Measurements from ENCODE around the gene CSDE1.
A peak's percentile ranks its signal among the peaks of the same experiment; 100 is the strongest.

CSDE1 gene

GRCh38 chr1:114728553-114728952, 29.2 kb downstream of the CSDE1 start:
- no peak overlapping the region for H3K27ac ChIP-seq (ENCODE audit: low read length, poor library complexity, severe bottlenecking)
- H4K8ac ChIP-seq (ENCODE audit: low read length), result no peak overlapping the region
- H3K4me1 ChIP-seq (ENCODE audit: control insufficient read depth, insufficient read depth, low read depth, low read length), result no peaks in the 10 kb centered on the region
- no CpG with 5 or more reads among the region's 2 CpGs for WGBS
- H3K27me3 ChIP-seq (ENCODE audit: control insufficient read depth in 1 of 2, insufficient read depth in 1 of 2, low read length in 2 of 2), result no peaks in the 10 kb centered on the region
- H2AK5ac ChIP-seq (ENCODE audit: low read length, severe bottlenecking), result no peak overlapping the region
- no peak for DNase-seq
- no peak overlapping the region for H2BK120ac ChIP-seq (ENCODE audit: low read depth, low read length)
- H3K9me3 ChIP-seq (ENCODE audit: control insufficient read depth, low read length), result no peaks in the 10 kb centered on the region
- no peak overlapping the region for H3K14ac ChIP-seq (ENCODE audit: low read length in 2 of 2)
- no peak overlapping the region for H2BK15ac ChIP-seq (ENCODE audit: low read depth, poor library complexity, severe bottlenecking)
- H3K4me2 ChIP-seq (ENCODE audit: low read length, poor library complexity, severe bottlenecking), result no peak overlapping the region
- H2BK5ac ChIP-seq (ENCODE audit: low read depth, low read length, poor library complexity, severe bottlenecking), result no peak overlapping the region
- no peak overlapping the region for H3K4ac ChIP-seq (ENCODE audit: low read depth in 1 of 2, low read length in 2 of 2)
- H3K23ac ChIP-seq (ENCODE audit: low read length in 2 of 2), result no peak overlapping the region
- no peak overlapping the region for H4K91ac ChIP-seq (ENCODE audit: low read length)
- H3K79me1 ChIP-seq (replicated peaks; ENCODE audit: low read length, poor library complexity, severe bottlenecking), result peaks cover 16% of the 10 kb centered on the region
- peaks cover 20 to 99% of the 10 kb centered on the region in 2 experiments for H3K36me3 ChIP-seq (ENCODE audit: control insufficient read depth in 1 of 2, insufficient read depth in 2 of 2, low read depth in 1 of 2, low read length in 2 of 2)
- no peak overlapping the region for H2BK12ac ChIP-seq (ENCODE audit: low read length in 2 of 2)
- no peak overlapping the region for H3K9ac ChIP-seq (ENCODE audit: low read length)
- no peak overlapping the region for H3K18ac ChIP-seq (ENCODE audit: low read depth in 1 of 2, low read length in 2 of 2)
- H2AFZ ChIP-seq (ENCODE audit: low read depth, low read length), result no peak overlapping the region
- H3K4me3 ChIP-seq (ENCODE audit: insufficient read depth in 1 of 2, low read depth in 1 of 2, low read length in 2 of 2), result no peak overlapping the region

- peaks cover 1% of the 10 kb centered on the region for H3K4me1 ChIP-seq (ENCODE audit: control insufficient read depth, insufficient read depth, low read depth, low read length)
- H2AFZ ChIP-seq (ENCODE audit: low read depth, low read length), result no peak overlapping the region
These were observed 32.6 kb downstream of the CSDE1 start for GRCh38 chr1:114725230-114725629.

GRCh38 chr1:114723915-114724314, 33.9 kb downstream of the CSDE1 start:
- H3K36me3 ChIP-seq (ENCODE audit: control insufficient read depth in 1 of 2, insufficient read depth in 2 of 2, low read depth in 1 of 2, low read length in 2 of 2), result peaks cover 22 to 100% of the 10 kb centered on the region in 2 experiments
- no peaks in the 10 kb centered on the region for H3K27me3 ChIP-seq (ENCODE audit: control insufficient read depth in 1 of 2, insufficient read depth in 1 of 2, low read length in 2 of 2)
- no peak overlapping the region for H3K27ac ChIP-seq (ENCODE audit: low read length, poor library complexity, severe bottlenecking)
- H3K18ac ChIP-seq (ENCODE audit: low read depth in 1 of 2, low read length in 2 of 2), result no peak overlapping the region
- H2BK5ac ChIP-seq (ENCODE audit: low read depth, low read length, poor library complexity, severe bottlenecking), result no peak overlapping the region
- WGBS, result 100% methylated on average over 1 of the region's 1 CpG
- H3K4me1 ChIP-seq (ENCODE audit: control insufficient read depth, insufficient read depth, low read depth, low read length), result peaks cover 3% of the 10 kb centered on the region
- H2AK5ac ChIP-seq (ENCODE audit: low read length, severe bottlenecking), result no peak overlapping the region
- no peak overlapping the region for H2BK15ac ChIP-seq (ENCODE audit: low read depth, poor library complexity, severe bottlenecking)
- H4K91ac ChIP-seq (ENCODE audit: low read length), result no peak overlapping the region
- peaks cover 12% of the 10 kb centered on the region for H3K79me1 ChIP-seq (replicated peaks; ENCODE audit: low read length, poor library complexity, severe bottlenecking)
- H3K9ac ChIP-seq (ENCODE audit: low read length), result peak overlapping the region; percentile 3
- no peak overlapping the region for H3K4me2 ChIP-seq (ENCODE audit: low read length, poor library complexity, severe bottlenecking)
- no peak overlapping the region for H3K4me3 ChIP-seq (ENCODE audit: insufficient read depth in 1 of 2, low read depth in 1 of 2, low read length in 2 of 2)
- no peak overlapping the region for H2AFZ ChIP-seq (ENCODE audit: low read depth, low read length)
- no peak overlapping the region for H2BK120ac ChIP-seq (ENCODE audit: low read depth, low read length)
- no peak for DNase-seq
- no peak overlapping the region for H3K4ac ChIP-seq (ENCODE audit: low read depth in 1 of 2, low read length in 2 of 2)
- H2BK12ac ChIP-seq (ENCODE audit: low read length in 2 of 2), result no peak overlapping the region
- no peak overlapping the region for H4K8ac ChIP-seq (ENCODE audit: low read length)
- no peak overlapping the region for H3K14ac ChIP-seq (ENCODE audit: low read length in 2 of 2)
- no peaks in the 10 kb centered on the region for H3K9me3 ChIP-seq (ENCODE audit: control insufficient read depth, low read length)
- no peak overlapping the region for H3K23ac ChIP-seq (ENCODE audit: low read length in 2 of 2)

More at GRCh38 chr1:114725230-114725629, 32.6 kb downstream of the CSDE1 start:
- Histone ChIP-seq H3K36me3 (ENCODE audit: control insufficient read depth in 1 of 2, insufficient read depth in 2 of 2, low read depth in 1 of 2, low read length in 2 of 2) (peaks cover 19 to 99% of the 10 kb centered on the region in 2 experiments), H3K79me1 (replicated peaks; ENCODE audit: low read length, poor library complexity, severe bottlenecking) (peaks cover 8% of the 10 kb centered on the region), H3K9ac (ENCODE audit: low read length) (no peak overlapping the region), H4K8ac (ENCODE audit: low read length) (no peak overlapping the region), H3K18ac (ENCODE audit: low read depth in 1 of 2, low read length in 2 of 2) (no peak overlapping the region), H3K4me3 (ENCODE audit: insufficient read depth in 1 of 2, low read depth in 1 of 2, low read length in 2 of 2) (no peak overlapping the region), H3K4ac (ENCODE audit: low read depth in 1 of 2, low read length in 2 of 2) (no peak overlapping the region), H2AK5ac (ENCODE audit: low read length, severe bottlenecking) (no peak overlapping the region), H3K14ac (ENCODE audit: low read length in 2 of 2) (no peak overlapping the region), H2BK12ac (ENCODE audit: low read length in 2 of 2) (no peak overlapping the region), H3K27ac (ENCODE audit: low read length, poor library complexity, severe bottlenecking) (no peak overlapping the region), H2BK120ac (ENCODE audit: low read depth, low read length) (no peak overlapping the region), H3K4me2 (ENCODE audit: low read length, poor library complexity, severe bottlenecking) (no peak overlapping the region), H2BK5ac (ENCODE audit: low read depth, low read length, poor library complexity, severe bottlenecking) (no peak overlapping the region), H4K91ac (ENCODE audit: low read length) (no peak overlapping the region), H3K9me3 (ENCODE audit: control insufficient read depth, low read length) (no peaks in the 10 kb centered on the region), H2BK15ac (ENCODE audit: low read depth, poor library complexity, severe bottlenecking) (no peak overlapping the region), H3K27me3 (ENCODE audit: control insufficient read depth in 1 of 2, insufficient read depth in 1 of 2, low read length in 2 of 2) (no peaks in the 10 kb centered on the region), H3K23ac (ENCODE audit: low read length in 2 of 2) (no peak overlapping the region)
- 86% methylated on average over 1 of the region's 1 CpG for WGBS
- peak; percentile 12 for DNase-seq

- Histone ChIP-seq H3K4me3 (ENCODE audit: insufficient read depth in 1 of 2, low read depth in 1 of 2, low read length in 2 of 2) (no peak overlapping the region), H2BK15ac (ENCODE audit: low read depth, poor library complexity, severe bottlenecking) (no peak overlapping the region), H3K27ac (ENCODE audit: low read length, poor library complexity, severe bottlenecking) (no peak overlapping the region), H3K4ac (ENCODE audit: low read depth in 1 of 2, low read length in 2 of 2) (no peak overlapping the region), H3K4me2 (ENCODE audit: low read length, poor library complexity, severe bottlenecking) (no peak overlapping the region), H2AK5ac (ENCODE audit: low read length, severe bottlenecking) (no peak overlapping the region), H3K18ac (ENCODE audit: low read depth in 1 of 2, low read length in 2 of 2) (no peak overlapping the region), H3K9ac (ENCODE audit: low read length) (peak overlapping the region; percentile 3), H2BK120ac (ENCODE audit: low read depth, low read length) (no peak overlapping the region), H4K8ac (ENCODE audit: low read length) (no peak overlapping the region), H3K36me3 (ENCODE audit: control insufficient read depth in 1 of 2, insufficient read depth in 2 of 2, low read depth in 1 of 2, low read length in 2 of 2) (peaks cover 26 to 100% of the 10 kb centered on the region in 2 experiments), H3K79me1 (replicated peaks; ENCODE audit: low read length, poor library complexity, severe bottlenecking) (peaks cover 13% of the 10 kb centered on the region), H2BK12ac (ENCODE audit: low read length in 2 of 2) (no peak overlapping the region), H3K27me3 (ENCODE audit: control insufficient read depth in 1 of 2, insufficient read depth in 1 of 2, low read length in 2 of 2) (no peaks in the 10 kb centered on the region), H4K91ac (ENCODE audit: low read length) (no peak overlapping the region), H3K4me1 (ENCODE audit: control insufficient read depth, insufficient read depth, low read depth, low read length) (peaks cover 3% of the 10 kb centered on the region), H3K14ac (ENCODE audit: low read length in 2 of 2) (no peak overlapping the region), H2AFZ (ENCODE audit: low read depth, low read length) (no peak overlapping the region), H2BK5ac (ENCODE audit: low read depth, low read length, poor library complexity, severe bottlenecking) (no peak overlapping the region), H3K9me3 (ENCODE audit: control insufficient read depth, low read length) (no peaks in the 10 kb centered on the region), H3K23ac (ENCODE audit: low read length in 2 of 2) (no peak overlapping the region)
- 50% methylated on average over 1 of the region's 1 CpG for WGBS
- no peak for DNase-seq
These were observed 34.3 kb downstream of the CSDE1 start for GRCh38 chr1:114723457-114723856.
